GM21515 (cell line): ENCODE measurements around the gene PTEN.

Source experiments
- ATAC-seq: cut with Tn5 transposase; IDR thresholded peaks from one replicate; pipeline ENCODE4 v1.9.1; 2021; ENCODE audit not compliant: unreplicated experiment

PTEN gene

GRCh38 chr10:87915989-87916388, 52.6 kb downstream of the PTEN start:
- no peak for ATAC-seq

GRCh38 chr10:87916515-87916914, 53.1 kb downstream of the PTEN start:
- ATAC-seq: no peak

GRCh38 chr10:87918254-87918859, 54.9 kb downstream of the PTEN start:
- ATAC-seq: no peak

GRCh38 chr10:87920538-87920937, 57.1 kb downstream of the PTEN start:
- ATAC-seq: no peak

GRCh38 chr10:87921931-87922688, 58.7 kb downstream of the PTEN start:
- no peak for ATAC-seq

- no peak for ATAC-seq
These were observed 59.8 kb downstream of the PTEN start for GRCh38 chr10:87923233-87923632.

- ATAC-seq: no peak
These were observed 62.1 kb downstream of the PTEN start for GRCh38 chr10:87925570-87925969.

GRCh38 chr10:87927091-87927490, 63.7 kb downstream of the PTEN start:
- ATAC-seq: no peak

GRCh38 chr10:87928996-87929395, 65.6 kb downstream of the PTEN start:
- ATAC-seq: no peak

GRCh38 chr10:87930141-87930540, 66.7 kb downstream of the PTEN start:
- ATAC-seq: no peak

GRCh38 chr10:87930934-87931835, 67.8 kb downstream of the PTEN start:
- ATAC-seq: no peak

GRCh38 chr10:87931836-87932230, 68.4 kb downstream of the PTEN start:
- ATAC-seq: no peak

GRCh38 chr10:87935290-87936141, 72.1 kb downstream of the PTEN start:
- no peak for ATAC-seq

GRCh38 chr10:87940210-87940609, 76.8 kb downstream of the PTEN start:
- ATAC-seq: no peak

GRCh38 chr10:87942884-87943527, 79.6 kb downstream of the PTEN start:
- ATAC-seq: no peak

- ATAC-seq: no peak
These were observed 82.6 kb downstream of the PTEN start for GRCh38 chr10:87945984-87946383.

- no peak for ATAC-seq
These were observed 89.2 kb downstream of the PTEN start for GRCh38 chr10:87952612-87953011.

- ATAC-seq: no peak
These were observed 92.6 kb downstream of the PTEN start for GRCh38 chr10:87956055-87956454.

- no peak for ATAC-seq
These were observed 94.3 kb downstream of the PTEN start for GRCh38 chr10:87957702-87958101.

- ATAC-seq: no peak
These were observed 96.8 kb downstream of the PTEN start for GRCh38 chr10:87960230-87960629.
